AG20443 (cell line): ENCODE data around the gene BCL2L13.
"Not testable (repeated sequence)": the region's sequence is repeated elsewhere in the genome, so short reads cannot be mapped to it uniquely, and the experiment has no call there.

ENCODE experiments used
- DNase-seq: peaks from one replicate; pipeline ENCODE4 v3.0.0; 2012; ENCODE audit warnings: low spot score, mixed read lengths

Gene BCL2L13

GRCh38 chr22:17761138-17761488 lies 122.6 kb downstream of the BCL2L13 start:
- DNase-seq, result no peak

- DNase-seq, result not testable (repeated sequence)
Observed at GRCh38 chr22:17763442-17763841, 124.9 kb downstream of the BCL2L13 start.

- DNase-seq, result no peak
Observed at GRCh38 chr22:17764036-17764435, 125.5 kb downstream of the BCL2L13 start.

GRCh38 chr22:17764852-17765251 lies 126.3 kb downstream of the BCL2L13 start:
- DNase-seq, result not testable (repeated sequence)

- no peak for DNase-seq
Observed at GRCh38 chr22:17767233-17768065, 128.9 kb downstream of the BCL2L13 start.

- no peak for DNase-seq
Observed at GRCh38 chr22:17769013-17769715, 130.6 kb downstream of the BCL2L13 start.

- no peak for DNase-seq
Observed at GRCh38 chr22:17769716-17770082, 131.1 kb downstream of the BCL2L13 start.

GRCh38 chr22:17770180-17771077 lies 131.9 kb downstream of the BCL2L13 start:
- no peak for DNase-seq

- no peak for DNase-seq
Observed at GRCh38 chr22:17772249-17772957, 133.8 kb downstream of the BCL2L13 start.

GRCh38 chr22:17772958-17773605 lies 134.5 kb downstream of the BCL2L13 start:
- no peak for DNase-seq

GRCh38 chr22:17773606-17774205 lies 135.1 kb downstream of the BCL2L13 start:
- peak; percentile 62 for DNase-seq

- peak; percentile 79 for DNase-seq
Observed at GRCh38 chr22:17774206-17774925, 135.8 kb downstream of the BCL2L13 start, which contains the start of gene BID. Gene BID (minus strand): TSS chr22:17774469. CDS start chr22:17750116, 24,353 bp downstream.

- DNase-seq, result no peak
Observed at GRCh38 chr22:17774926-17775685, 136.5 kb downstream of the BCL2L13 start.

- DNase-seq, result no peak
Observed at GRCh38 chr22:17775781-17776465, 137.4 kb downstream of the BCL2L13 start.

- no peak for DNase-seq
Observed at GRCh38 chr22:17777005-17777716, 138.6 kb downstream of the BCL2L13 start.

- DNase-seq, result no peak
Observed at GRCh38 chr22:17777717-17778044, 139.1 kb downstream of the BCL2L13 start.

GRCh38 chr22:17778412-17778976 lies 139.9 kb downstream of the BCL2L13 start:
- DNase-seq, result no peak
